ENCODE results near the gene TUBA4A. TPM values are rescaled to one million over a fixed set of nuclear protein-coding genes. Genes with fewer than 3 reads are reported as not detected.

The TUBA4A gene
- total and polyA plus RNA-seq, 9 of the 15 experiments (the other 6 are each of a cell fraction or from before 2014, with no cell fraction given) = 25.1 to 174 (median 42.4) TPM

GRCh38 chr2:219289195-219289536 is 35.4 kb upstream of the TUBA4A start:
- no peak overlapping the region for H3K4me3 ChIP-seq
- no peak overlapping the region for H3K4me2 ChIP-seq (ENCODE audit: insufficient read depth, low read length)
- H3K9me3 ChIP-seq (replicated peaks; ENCODE audit: control insufficient read depth, insufficient read depth, low read depth, low read length) = no peaks in the 10 kb centered on the region
- DNase-seq (ENCODE audit: extremely low read depth in 1 of 4, low spot score in 3 of 4) = no peak
- CTCF ChIA-PET (ENCODE audit: low intra/inter-chr PET ratio) = no interaction called here
- POLR2A ChIA-PET = interaction anchor here (0.6 to 0.9 kb wide), 2 partner anchors 10 to 60 kb away, joined by 4 to 5 read pairs; partner anchors contain the start of gene DNAJB2
- no peaks in the 10 kb centered on the region for H3K9me1 ChIP-seq (ENCODE audit: control insufficient read depth, insufficient read depth, low read length)
- H3K9ac ChIP-seq (ENCODE audit: insufficient read depth in 1 of 2, low read depth in 2 of 2, low read length in 2 of 2) = no peak overlapping the region
- H3K27me3 ChIP-seq (ENCODE audit: control insufficient read depth in 2 of 2, insufficient read depth in 2 of 2, low read length in 2 of 2) = no peaks in the 10 kb centered on the region
- no peaks in the 10 kb centered on the region for H3K79me2 ChIP-seq (ENCODE audit: control insufficient read depth, insufficient read depth, low read length)
- intact Hi-C loops (cut with micrococcal nuclease) = no loop called here
- 36% methylated on average over 4 of the region's 6 CpGs for WGBS (ENCODE audit: insufficient coverage, low coverage, missing lambda C conversion rate)
- BruUV-seq (replicated peaks) = no TSS peak
- no peaks in the 10 kb centered on the region for H3K36me3 ChIP-seq (ENCODE audit: control insufficient read depth, insufficient read depth, low read length)
- no peak for ATAC-seq
- H3K4me1 ChIP-seq (replicated peaks in 1 of 2; ENCODE audit: control insufficient read depth in 2 of 2, insufficient read depth in 2 of 2, low read length in 2 of 2) = peaks cover 32 to 64% of the 10 kb centered on the region in 2 experiments
- H4K20me1 ChIP-seq (replicated peaks; ENCODE audit: control insufficient read depth, insufficient read depth, low read length) = no peaks in the 10 kb centered on the region
- H2AFZ ChIP-seq (ENCODE audit: low read depth, low read length) = no peak overlapping the region
- no peak overlapping the region for H3K27ac ChIP-seq (ENCODE audit: extremely low read depth, low read depth, low read length)
- in situ Hi-C loops (cut with MboI) = no loop called here
- FAIRE-seq = no peak
- TF ChIP-seq CBX3 (IDR thresholded peaks at IDR 0.05; ENCODE audit: borderline replicate concordance in 1 of 2, low read length in 2 of 2) (peak in 1 of 2 experiments; percentile 41; a peak in 1 of 3 replicates), MXI1 (IDR thresholded peaks at IDR 0.05; ENCODE audit: low read depth, low read length) (no peak), ZNF507 (tag; conservative IDR thresholded peaks at IDR 0.05) (no peak), SMAD2 (IDR thresholded peaks at IDR 0.05; ENCODE audit: low read depth, low read length) (no peak), GABPB2 (CRISPR knock-in tag; conservative IDR thresholded peaks at IDR 0.05) (no peak), HNRNPH1 (optimal IDR thresholded peaks at IDR 0.05; ENCODE audit: low read depth, low read length) (no peak), ZNF655 (CRISPR knock-in tag; IDR thresholded peaks at IDR 0.05) (no peak), POLR2G (IDR thresholded peaks at IDR 0.05; ENCODE audit: low read depth, low read length) (no peak), KDM1A (IDR thresholded peaks at IDR 0.05) (peak; percentile 76 to 93), SMARCA5 (IDR thresholded peaks at IDR 0.05) (peak; percentile 90), MAFK (IDR thresholded peaks at IDR 0.05; ENCODE audit: low read length) (no peak), HDAC1 (IDR thresholded peaks at IDR 0.05) (peak in 1 of 2 experiments; percentile 40; a peak in 1 of 4 replicates), YY1 (IDR thresholded peaks at IDR 0.05; ENCODE audit: borderline replicate concordance in 1 of 3, control insufficient read depth in 1 of 3, extremely low read depth in 1 of 3, insufficient read depth in 3 of 3, insufficient read length in 1 of 3, insufficient replicate concordance in 2 of 3, low read depth in 1 of 3, low read length in 2 of 3) (no peak), MLLT1 (IDR thresholded peaks at IDR 0.05) (no peak), NBN (IDR thresholded peaks at IDR 0.05; ENCODE audit: low read depth) (no peak), NFE2 (IDR thresholded peaks at IDR 0.05; ENCODE audit: low read depth) (no peak), DPF2 (IDR thresholded peaks at IDR 0.05) (no peak)
- TF ChIP-seq, protein P1, sequence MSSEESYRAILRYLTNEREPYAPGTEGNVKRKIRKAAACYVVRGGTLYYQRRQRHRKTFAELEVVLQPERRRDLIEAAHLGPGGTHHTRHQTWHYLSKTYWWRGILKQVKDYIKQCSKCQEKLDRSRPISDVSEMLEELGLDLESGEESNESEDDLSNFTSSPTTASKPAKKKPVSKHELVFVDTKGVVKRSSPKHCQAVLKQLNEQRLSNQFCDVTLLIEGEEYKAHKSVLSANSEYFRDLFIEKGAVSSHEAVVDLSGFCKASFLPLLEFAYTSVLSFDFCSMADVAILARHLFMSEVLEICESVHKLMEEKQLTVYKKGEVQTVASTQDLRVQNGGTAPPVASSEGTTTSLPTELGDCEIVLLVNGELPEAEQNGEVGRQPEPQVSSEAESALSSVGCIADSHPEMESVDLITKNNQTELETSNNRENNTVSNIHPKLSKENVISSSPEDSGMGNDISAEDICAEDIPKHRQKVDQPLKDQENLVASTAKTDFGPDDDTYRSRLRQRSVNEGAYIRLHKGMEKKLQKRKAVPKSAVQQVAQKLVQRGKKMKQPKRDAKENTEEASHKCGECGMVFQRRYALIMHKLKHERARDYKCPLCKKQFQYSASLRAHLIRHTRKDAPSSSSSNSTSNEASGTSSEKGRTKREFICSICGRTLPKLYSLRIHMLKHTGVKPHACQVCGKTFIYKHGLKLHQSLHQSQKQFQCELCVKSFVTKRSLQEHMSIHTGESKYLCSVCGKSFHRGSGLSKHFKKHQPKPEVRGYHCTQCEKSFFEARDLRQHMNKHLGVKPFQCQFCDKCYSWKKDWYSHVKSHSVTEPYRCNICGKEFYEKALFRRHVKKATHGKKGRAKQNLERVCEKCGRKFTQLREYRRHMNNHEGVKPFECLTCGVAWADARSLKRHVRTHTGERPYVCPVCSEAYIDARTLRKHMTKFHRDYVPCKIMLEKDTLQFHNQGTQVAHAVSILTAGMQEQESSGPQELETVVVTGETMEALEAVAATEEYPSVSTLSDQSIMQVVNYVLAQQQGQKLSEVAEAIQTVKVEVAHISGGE (CRISPR knock-in tag; IDR thresholded peaks at IDR 0.05) = no peak
